HepG2 (cell line): ENCODE results near the gene MTARC1. TPM values are rescaled to one million over a fixed set of nuclear protein-coding genes. Genes with fewer than 3 reads are reported as not detected.

ENCODE experiments used
- CBX1 ChIP-seq: IDR thresholded peaks from one replicate; pipeline ENCODE4 v1.6.1; 2016; ENCODE audit warnings: antibody characterized with exemption, low read depth
- CTCF ChIP-seq: sonication (generic); formaldehyde crosslinking; IDR thresholded peaks from 2 replicates; pipeline ENCODE4 v1.5.0; 2020; ENCODE audit warnings: mild to moderate bottlenecking, missing genetic modification reagents, moderate library complexity
- ELF1 ChIP-seq: sonication (generic); formaldehyde crosslinking; IDR thresholded peaks from 2 replicates; pipeline ENCODE4 v1.4.0; 2020; ENCODE audit warnings: missing genetic modification reagents
- FOXC1 ChIP-seq: sonication (generic); formaldehyde crosslinking; IDR thresholded peaks from 2 replicates; pipeline ENCODE4 v1.8.0; 2022; ENCODE audit warnings: mild to moderate bottlenecking, missing genetic modification reagents, borderline replicate concordance
- GMEB1 ChIP-seq: sonication (generic); formaldehyde crosslinking; IDR thresholded peaks from 2 replicates; pipeline ENCODE4 v1.5.1; 2020; ENCODE audit warnings: missing genetic modification reagents, mild to moderate bottlenecking, borderline replicate concordance
- KMT2B ChIP-seq: IDR thresholded peaks from 2 replicates; pipeline ENCODE4 v1.6.1; 2016; ENCODE audit warnings: missing genetic modification reagents, missing compliant biosample characterization
- MATR3 ChIP-seq: sonication (generic); formaldehyde crosslinking; IDR thresholded peaks from 2 replicates; pipeline ENCODE4 v1.4.0; 2020; ENCODE audit warnings: missing genetic modification reagents
- NFATC3 ChIP-seq: sonication (generic); formaldehyde crosslinking; IDR thresholded peaks from 2 replicates; pipeline ENCODE4 v1.5.1; 2020; ENCODE audit warnings: mild to moderate bottlenecking, missing genetic modification reagents
- POLR2AphosphoS2 ChIP-seq: IDR thresholded peaks from 2 replicates; pipeline ENCODE4 v1.6.1; 2011; ENCODE audit warnings: low read depth, low read length, improper control_type of control experiment
- RORA ChIP-seq: sonication (generic); formaldehyde crosslinking; IDR thresholded peaks from 2 replicates; pipeline ENCODE4 v1.5.0; 2020; ENCODE audit warnings: mild to moderate bottlenecking, missing genetic modification reagents, moderate library complexity
- TAF15 ChIP-seq: fragments of 200-400 bp; formaldehyde crosslinking; IDR thresholded peaks from one replicate; pipeline ENCODE4 v1.6.1; 2018; ENCODE audit warnings: mild to moderate bottlenecking, low read depth, low read length; ENCODE audit not compliant: poor library complexity, severe bottlenecking
- ZFP82 ChIP-seq: sonication (generic); formaldehyde crosslinking; IDR thresholded peaks from 2 replicates; pipeline ENCODE4 v1.5.1; 2020; ENCODE audit warnings: mild to moderate bottlenecking, missing genetic modification reagents, borderline replicate concordance
- ZMAT3 ChIP-seq: sonication (generic); formaldehyde crosslinking; conservative IDR thresholded peaks from 2 replicates; pipeline ENCODE4 v1.7.0; 2021; ENCODE audit warnings: missing genetic modification reagents
- ZNF256 ChIP-seq: sonication (generic); formaldehyde crosslinking; conservative IDR thresholded peaks from 2 replicates; pipeline ENCODE4 v1.4.0; 2020; ENCODE audit warnings: missing genetic modification reagents
- ZNF276 ChIP-seq: sonication (generic); formaldehyde crosslinking; IDR thresholded peaks from 2 replicates; pipeline ENCODE4 v1.4.0; 2020; ENCODE audit warnings: mild to moderate bottlenecking, low read depth, missing genetic modification reagents
- ZNF496 ChIP-seq: sonication (generic); formaldehyde crosslinking; IDR thresholded peaks from 2 replicates; pipeline ENCODE4 v1.8.1; 2023; ENCODE audit warnings: mild to moderate bottlenecking, moderate library complexity, missing genetic modification reagents; ENCODE audit not compliant: insufficient replicate concordance
- ZNF512B ChIP-seq: sonication (generic); formaldehyde crosslinking; IDR thresholded peaks from 2 replicates; pipeline ENCODE4 v1.5.1; 2020; ENCODE audit warnings: missing genetic modification reagents, mild to moderate bottlenecking, borderline replicate concordance
- polyA plus RNA-seq, 8 experiments: library from polyadenylated mRNA; depleted of rRNA in 3 of 8; stranded (reverse) in 7 of 8; unstranded in 1 of 8; fragments of >200 nt; fragmentation: Illumina TruSeq in 4 of 8; extraction: Trizol in 4 of 8; gene quantifications; 2 replicates each; pipeline versions ENCODE4 v1.2.1 to v1.2.3, GENCODE V29; 2011 to 2016; ENCODE audit warnings: low read depth in 4 of 8, missing spikeins in 1 of 8, mixed read lengths in 1 of 8; ENCODE audit not compliant: insufficient read depth in 1 of 8
- total RNA-seq, 5 experiments: library from RNA; depleted of rRNA; stranded (reverse); fragments of >200 nt; fragmentation: Illumina TruSeq; extraction: Trizol; gene quantifications; 2 replicates each; pipeline ENCODE4 v1.2.3, GENCODE V29; 2016; ENCODE audit warnings: low read depth in 1 of 5
- TF ChIP-seq, protein P1 (sequence below): IDR thresholded peaks from 2 replicates; pipeline ENCODE4 v1.6.1; 2016; ENCODE audit warnings: low read depth, borderline replicate concordance

MTARC1 gene
- total and polyA plus RNA-seq, 2 of the 13 experiments (the other 11 are each of a cell fraction or from before 2014, with no cell fraction given) = 19.4 to 106 TPM

GRCh38 chr1:220748089-220748934 is 38.4 kb upstream of the MTARC1 start, which contains the start of gene MTARC2 (continued):
- TF ChIP-seq ZNF512B (CRISPR knock-in tag) = peak; percentile 35; the same call in 1 of the 2 replicates
- TF ChIP-seq CTCF (CRISPR knock-in tag) = peak; percentile 3; the same call in 1 of the 2 replicates
- no peak for TF ChIP-seq POLR2AphosphoS2
- TF ChIP-seq ZMAT3 (CRISPR knock-in tag) = no peak; the same call in 1 of the 2 replicates
- TF ChIP-seq ZNF276 = peak; percentile 52; the same call in 1 of the 2 replicates
- no peak for TF ChIP-seq TAF15
- TF ChIP-seq ZFP82 (CRISPR knock-in tag) = peak; percentile 81; the same call in 1 of the 2 replicates
- TF ChIP-seq, protein P1, sequence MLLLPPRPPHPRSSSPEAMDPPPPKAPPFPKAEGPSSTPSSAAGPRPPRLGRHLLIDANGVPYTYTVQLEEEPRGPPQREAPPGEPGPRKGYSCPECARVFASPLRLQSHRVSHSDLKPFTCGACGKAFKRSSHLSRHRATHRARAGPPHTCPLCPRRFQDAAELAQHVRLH = 0 out of 2 replicates have a peak, but pooled peaks have one; percentile 24
- TF ChIP-seq MATR3 = no peak
- peak; percentile 56; the same call in 1 of the 2 replicates for TF ChIP-seq GMEB1
- TF ChIP-seq ZNF496 (CRISPR knock-in tag) = no peak
- TF ChIP-seq FOXC1 = peak; percentile 21; the same call in 1 of the 2 replicates
- no peak; the same call in 1 of the 2 replicates for TF ChIP-seq NFATC3 (CRISPR knock-in tag)
- no peak for TF ChIP-seq RORA (CRISPR knock-in tag)
- peak; percentile 32; the same call in 1 of the 2 replicates for TF ChIP-seq ELF1 (CRISPR knock-in tag)
- peak; percentile 71; the same call in 1 of the 2 replicates for TF ChIP-seq KMT2B (CRISPR knock-in tag)
- no peak for TF ChIP-seq CBX1
- TF ChIP-seq ZNF256 (CRISPR knock-in tag) = no peak
